Endodermal cell (in vitro differentiated cells): ENCODE results near the gene RAMP1. TPM values are rescaled to one million over a fixed set of nuclear protein-coding genes. Genes with fewer than 3 reads are reported as not detected.

Source experiments
- DNase-seq: peaks from one replicate; pipeline ENCODE4 v3.0.0-alpha.2; 2017
- H3K27ac ChIP-seq: 2 replicates; pipeline ENCODE4 v1.5.1; 2013; ENCODE audit warnings: mild to moderate bottlenecking, low read depth, low read length, moderate library complexity
- H3K27me3 ChIP-seq: 2 replicates; pipeline ENCODE4 v1.6.1; 2013; ENCODE audit warnings: mild to moderate bottlenecking, low read length, moderate library complexity; ENCODE audit not compliant: insufficient read depth, control insufficient read depth, poor library complexity, severe bottlenecking
- H3K36me3 ChIP-seq: 2 replicates; pipeline ENCODE4 v1.7.0; 2013; ENCODE audit warnings: mild to moderate bottlenecking, low read length, moderate library complexity; ENCODE audit not compliant: control insufficient read depth, insufficient read depth
- H3K4me1 ChIP-seq: one replicate; pipeline ENCODE4 v1.7.0; 2013; ENCODE audit warnings: low read length; ENCODE audit not compliant: control insufficient read depth, insufficient read depth
- H3K4me3 ChIP-seq: 2 replicates; pipeline ENCODE4 v1.5.1; 2013; ENCODE audit warnings: mild to moderate bottlenecking, low read length, moderate library complexity
- H3K9ac ChIP-seq: 2 replicates; pipeline ENCODE4 v1.6.1; 2013; ENCODE audit warnings: mild to moderate bottlenecking, low read length, moderate library complexity; ENCODE audit not compliant: poor library complexity, severe bottlenecking; ENCODE audit errors: extremely low read depth
- H3K9me3 ChIP-seq: 2 replicates; pipeline ENCODE4 v1.6.1; 2013; ENCODE audit warnings: mild to moderate bottlenecking, low read length, moderate library complexity; ENCODE audit not compliant: control insufficient read depth
- H3K27ac Mint-ChIP-seq: 2 replicates; pipeline ENCODE4 v1.8.0; 2020; ENCODE audit warnings: mixed read lengths
- H3K27me3 Mint-ChIP-seq: 2 replicates; pipeline ENCODE4 v1.8.0; 2021; ENCODE audit warnings: mild to moderate bottlenecking, mixed read lengths; ENCODE audit not compliant: insufficient read depth
- H3K36me3 Mint-ChIP-seq: 2 replicates; pipeline ENCODE4 v1.8.0; 2020; ENCODE audit warnings: low read depth, mixed read lengths
- H3K4me1 Mint-ChIP-seq: 2 replicates; pipeline ENCODE4 v1.8.0; 2020; ENCODE audit warnings: mixed read lengths
- H3K4me3 Mint-ChIP-seq: 2 replicates; pipeline ENCODE4 v1.8.0; 2020; ENCODE audit warnings: mild to moderate bottlenecking, moderate library complexity, mixed read lengths
- H3K9me3 Mint-ChIP-seq: 2 replicates; pipeline ENCODE4 v1.8.0; 2020; ENCODE audit warnings: mild to moderate bottlenecking, mixed read lengths
- WGBS, 2 experiments: methylation state at CpG; one replicate each; pipeline versions ENCODE4 v1.1.5 to v1.1.7; 2013; ENCODE audit warnings: missing lambda C conversion rate in 2 of 2, mixed read lengths in 1 of 2; ENCODE audit not compliant: insufficient coverage in 1 of 2, insufficient read length in 1 of 2; 5-methylcytosine and 5-hydroxymethylcytosine counted together
- total RNA-seq, 2 donors: library from RNA; stranded (reverse); fragmentation: NEBNext Ultra II Directional in 1 of 2; extraction: Animal tissue kit (Norgen Biotek cat#: 25700) in 1 of 2; gene quantifications; 2 replicates in 1 of 2; 3 replicates in 1 of 2; pipeline ENCODE4 v1.2.1, GENCODE V29; 2021
- TF ChIP-seq, protein P1 (sequence below): fragments of 200-600 bp; sonication (generic); conservative IDR thresholded peaks from 2 replicates; pipeline ENCODE4 v1.5.0; 2021; ENCODE audit warnings: antibody characterized with exemption, mild to moderate bottlenecking

The RAMP1 gene
- total RNA-seq, 2 donors from 2014 or later, result 0.40 to 1.6 TPM

DNA sequence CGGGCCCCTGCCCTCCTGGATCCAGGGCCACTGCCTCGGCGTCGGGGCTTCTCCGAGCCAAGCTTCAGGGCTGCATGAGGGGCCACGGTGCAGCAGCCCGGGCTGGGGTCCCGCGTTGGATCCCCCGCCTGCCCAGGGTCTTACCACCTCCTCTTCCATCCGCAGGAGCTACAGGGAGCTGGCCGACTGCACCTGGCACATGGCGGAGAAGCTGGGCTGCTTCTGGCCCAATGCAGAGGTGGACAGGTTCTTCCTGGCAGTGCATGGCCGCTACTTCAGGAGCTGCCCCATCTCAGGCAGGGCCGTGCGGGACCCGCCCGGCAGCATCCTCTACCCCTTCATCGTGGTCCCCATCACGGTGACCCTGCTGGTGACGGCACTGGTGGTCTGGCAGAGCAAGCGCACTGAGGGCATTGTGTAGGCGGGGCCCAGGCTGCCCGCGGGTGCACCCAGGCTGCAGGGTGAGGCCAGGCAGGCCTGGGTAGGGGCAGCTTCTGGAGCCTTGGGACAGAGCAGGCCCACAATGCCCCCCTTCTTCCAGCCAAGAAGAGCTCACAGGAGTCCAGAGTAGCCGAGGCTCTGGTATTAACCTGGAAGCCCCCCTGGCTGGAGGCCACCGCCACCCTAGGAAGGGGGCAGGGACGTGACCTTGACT is 52.1 kb downstream of the RAMP1 start:
- H3K36me3 Mint-ChIP-seq, result no peaks in the 10 kb centered on the region
- Histone ChIP-seq H3K4me1 (no peaks in the 10 kb centered on the region), H3K9me3 (no peaks in the 10 kb centered on the region), H3K27ac (no peak overlapping the region), H3K4me3 (no peak overlapping the region), H3K36me3 (no peaks in the 10 kb centered on the region), H3K9ac (no peak overlapping the region), H3K27me3 (no peaks in the 10 kb centered on the region)
- no peak for DNase-seq
- H3K27ac Mint-ChIP-seq, result no peak overlapping the region
- H3K27me3 Mint-ChIP-seq, result no peaks in the 10 kb centered on the region
- no peaks in the 10 kb centered on the region for H3K4me1 Mint-ChIP-seq
- TF ChIP-seq, protein P1, sequence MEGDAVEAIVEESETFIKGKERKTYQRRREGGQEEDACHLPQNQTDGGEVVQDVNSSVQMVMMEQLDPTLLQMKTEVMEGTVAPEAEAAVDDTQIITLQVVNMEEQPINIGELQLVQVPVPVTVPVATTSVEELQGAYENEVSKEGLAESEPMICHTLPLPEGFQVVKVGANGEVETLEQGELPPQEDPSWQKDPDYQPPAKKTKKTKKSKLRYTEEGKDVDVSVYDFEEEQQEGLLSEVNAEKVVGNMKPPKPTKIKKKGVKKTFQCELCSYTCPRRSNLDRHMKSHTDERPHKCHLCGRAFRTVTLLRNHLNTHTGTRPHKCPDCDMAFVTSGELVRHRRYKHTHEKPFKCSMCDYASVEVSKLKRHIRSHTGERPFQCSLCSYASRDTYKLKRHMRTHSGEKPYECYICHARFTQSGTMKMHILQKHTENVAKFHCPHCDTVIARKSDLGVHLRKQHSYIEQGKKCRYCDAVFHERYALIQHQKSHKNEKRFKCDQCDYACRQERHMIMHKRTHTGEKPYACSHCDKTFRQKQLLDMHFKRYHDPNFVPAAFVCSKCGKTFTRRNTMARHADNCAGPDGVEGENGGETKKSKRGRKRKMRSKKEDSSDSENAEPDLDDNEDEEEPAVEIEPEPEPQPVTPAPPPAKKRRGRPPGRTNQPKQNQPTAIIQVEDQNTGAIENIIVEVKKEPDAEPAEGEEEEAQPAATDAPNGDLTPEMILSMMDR, result no peak
- no peak overlapping the region for H3K4me3 Mint-ChIP-seq
- 94 to 97% methylated on average over 12 to 28 of the region's 28 CpGs for WGBS, 2 experiments
- peaks cover 16% of the 10 kb centered on the region for H3K9me3 Mint-ChIP-seq

- H3K4me1 Mint-ChIP-seq, result no peaks in the 10 kb centered on the region
- H3K27me3 ChIP-seq, result no peaks in the 10 kb centered on the region
- H3K36me3 ChIP-seq, result no peaks in the 10 kb centered on the region
- H3K27me3 Mint-ChIP-seq, result no peaks in the 10 kb centered on the region
- no peaks in the 10 kb centered on the region for H3K36me3 Mint-ChIP-seq
- 88 to 90% methylated on average over 22 to 28 of the region's 28 CpGs for WGBS, 2 experiments
- H3K4me1 ChIP-seq, result no peaks in the 10 kb centered on the region
- H3K9me3 Mint-ChIP-seq, result peaks cover 10% of the 10 kb centered on the region
- H3K27ac ChIP-seq, result no peak overlapping the region
- TF ChIP-seq, protein P1, result no peak
- DNase-seq, result no peak
- no peak overlapping the region for H3K4me3 Mint-ChIP-seq
- no peak overlapping the region for H3K4me3 ChIP-seq
- no peak overlapping the region for H3K27ac Mint-ChIP-seq
- no peaks in the 10 kb centered on the region for H3K9me3 ChIP-seq
- no peak overlapping the region for H3K9ac ChIP-seq
These were observed 53.1 kb downstream of the RAMP1 start for GRCh38 chr2:237912271-237913192.

GRCh38 chr2:237913193-237913917 is 53.9 kb downstream of the RAMP1 start:
- Histone ChIP-seq H3K9ac (no peak overlapping the region), H3K27ac (no peak overlapping the region), H3K4me1 (no peaks in the 10 kb centered on the region), H3K27me3 (no peaks in the 10 kb centered on the region), H3K9me3 (no peaks in the 10 kb centered on the region), H3K36me3 (no peaks in the 10 kb centered on the region), H3K4me3 (no peak overlapping the region)
- H3K4me1 Mint-ChIP-seq, result no peaks in the 10 kb centered on the region
- no peak overlapping the region for H3K27ac Mint-ChIP-seq
- H3K9me3 Mint-ChIP-seq, result peaks cover 9% of the 10 kb centered on the region
- TF ChIP-seq, protein P1, result no peak
- DNase-seq, result no peak
- H3K4me3 Mint-ChIP-seq, result no peak overlapping the region
- H3K36me3 Mint-ChIP-seq, result no peaks in the 10 kb centered on the region
- no peaks in the 10 kb centered on the region for H3K27me3 Mint-ChIP-seq
- WGBS, 2 experiments, result 90 to 92% methylated on average over 20 to 26 of the region's 26 CpGs
